Inferior parietal cortex (tissue), 1 donor: Measurements from ENCODE around the gene COIL.
A peak's percentile ranks its signal among the peaks of the same experiment; 100 is the strongest.
"Not testable (repeated sequence)": the region's sequence is repeated elsewhere in the genome, so short reads cannot be mapped to it uniquely, and the experiment has no call there.

Experiments used
- DNase-seq: peaks from one replicate; pipeline ENCODE4 v3.0.0-alpha.2; 2016; ENCODE audit errors: extremely low spot score

The COIL gene

DNA sequence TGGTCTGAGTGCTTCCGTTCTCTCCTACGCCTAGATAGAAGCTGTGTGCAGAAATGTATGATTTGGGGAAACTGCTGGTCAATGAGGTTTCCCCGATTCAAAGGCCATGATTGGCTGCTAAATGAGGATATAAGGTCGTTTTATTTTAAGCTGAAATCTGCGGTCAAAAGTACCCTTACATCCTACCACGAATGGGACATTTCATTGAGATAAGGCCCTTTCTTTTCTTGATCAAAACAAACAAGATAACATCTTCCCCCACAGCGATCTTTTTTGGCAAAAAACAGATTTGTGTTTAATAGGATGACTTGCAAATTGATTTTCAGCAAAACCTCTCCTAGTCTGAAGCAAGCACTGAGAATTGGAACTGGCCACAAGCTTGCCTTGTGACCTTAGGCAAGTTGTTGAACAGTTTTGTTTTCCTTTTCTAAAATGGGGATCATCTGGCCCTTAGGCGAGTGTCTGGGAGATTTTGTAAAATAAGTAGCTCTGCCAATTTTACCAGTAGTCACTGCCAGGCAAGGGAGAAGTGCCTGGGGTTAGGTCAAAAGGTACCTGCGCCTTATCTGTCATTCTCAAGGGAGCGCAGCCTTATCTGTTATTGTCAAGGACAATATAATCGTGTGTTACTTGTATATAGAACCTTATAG, 17.7 kb upstream of the COIL start:
- DNase-seq: peak; percentile 53

DNA sequence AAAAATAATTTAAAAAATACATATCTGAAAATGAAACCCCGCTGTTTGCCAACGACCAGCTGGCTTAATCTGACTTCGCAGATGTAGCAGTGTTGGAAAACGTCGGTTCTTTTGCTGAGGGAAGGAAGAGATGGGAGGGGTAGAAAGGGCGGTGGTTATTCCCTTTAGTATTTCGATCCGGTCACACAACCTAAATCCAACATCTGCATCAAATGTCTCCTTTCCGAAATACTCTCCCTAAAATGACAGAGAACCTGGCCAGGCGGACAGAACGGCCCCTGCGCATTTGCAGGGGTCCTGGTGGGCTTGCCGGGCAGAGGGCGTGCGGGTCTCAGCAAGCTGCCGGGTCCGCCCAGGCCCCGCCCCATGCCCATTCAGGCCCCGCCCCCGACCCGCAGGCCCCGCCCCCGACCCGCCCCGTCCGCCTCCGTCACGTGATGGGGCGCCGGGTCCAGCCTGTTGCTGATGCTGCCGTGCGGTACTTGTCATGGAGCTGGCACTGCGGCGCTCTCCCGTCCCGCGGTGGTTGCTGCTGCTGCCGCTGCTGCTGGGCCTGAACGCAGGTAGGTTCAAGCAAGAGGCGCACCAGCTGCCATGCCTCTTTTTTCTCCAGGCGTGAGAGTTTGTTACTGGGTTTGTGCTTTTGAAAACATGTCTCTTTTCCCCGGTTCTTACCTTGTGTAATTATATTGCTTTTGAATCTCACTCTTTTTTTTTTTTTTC, 17.0 kb upstream of the COIL start, which contains the start of gene SCPEP1:
Gene SCPEP1, plus strand, starts transcription at position 459 of the 723 bp plus-strand sequence. Its CDS starts 29 bp downstream, at position 488.
- DNase-seq: peak; percentile 70

DNA sequence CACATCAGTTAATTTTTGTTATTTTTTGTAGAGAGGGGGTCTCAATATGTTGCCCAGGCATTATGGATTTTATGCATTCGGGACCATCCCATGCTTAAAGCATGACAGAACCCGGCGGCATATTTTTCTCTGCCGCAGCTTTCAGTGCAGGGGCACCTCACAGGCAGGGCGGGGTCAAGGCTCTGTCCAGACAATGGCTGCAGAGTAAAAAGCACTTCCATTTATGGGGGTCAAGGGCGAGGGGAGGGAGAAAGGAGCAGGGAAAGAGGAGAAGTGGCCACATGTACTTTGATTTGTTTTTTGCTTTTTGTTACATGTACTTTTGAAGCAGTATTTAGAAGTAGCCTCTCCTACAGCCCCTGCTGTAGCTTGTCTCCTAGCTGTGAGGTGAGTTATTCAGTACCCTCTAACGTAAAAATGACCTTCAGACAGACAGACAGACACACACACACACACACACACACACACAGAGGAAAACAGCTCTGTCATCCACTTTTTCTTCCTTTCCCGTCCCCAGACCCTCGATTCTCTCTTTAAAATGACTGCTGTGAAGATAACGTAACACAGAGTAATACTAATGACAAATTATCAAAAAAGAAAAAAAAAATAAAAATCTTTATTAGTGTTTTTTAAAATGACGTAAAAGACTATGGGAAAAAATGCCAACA, 16.2 kb upstream of the COIL start:
- no peak for DNase-seq

DNA sequence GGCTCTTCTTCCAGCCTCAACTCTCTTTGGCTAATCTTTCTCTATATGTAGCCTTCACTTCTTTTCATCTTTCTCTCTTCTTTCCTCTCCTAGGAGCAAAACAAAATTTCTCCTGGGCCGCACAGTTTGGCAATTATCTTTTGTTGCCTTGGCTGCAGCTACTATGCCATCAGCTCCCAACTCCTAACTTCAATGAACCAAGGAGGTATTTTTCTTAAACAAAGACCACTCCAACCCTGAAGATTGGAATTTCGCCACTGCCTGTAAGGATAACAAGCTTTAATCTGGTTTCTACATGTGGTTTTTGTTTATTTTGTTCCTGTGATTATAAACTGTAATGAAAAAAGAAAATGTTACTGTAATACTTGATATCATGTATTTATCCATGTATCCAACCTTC, 14.8 kb upstream of the COIL start:
- DNase-seq: no peak

DNA sequence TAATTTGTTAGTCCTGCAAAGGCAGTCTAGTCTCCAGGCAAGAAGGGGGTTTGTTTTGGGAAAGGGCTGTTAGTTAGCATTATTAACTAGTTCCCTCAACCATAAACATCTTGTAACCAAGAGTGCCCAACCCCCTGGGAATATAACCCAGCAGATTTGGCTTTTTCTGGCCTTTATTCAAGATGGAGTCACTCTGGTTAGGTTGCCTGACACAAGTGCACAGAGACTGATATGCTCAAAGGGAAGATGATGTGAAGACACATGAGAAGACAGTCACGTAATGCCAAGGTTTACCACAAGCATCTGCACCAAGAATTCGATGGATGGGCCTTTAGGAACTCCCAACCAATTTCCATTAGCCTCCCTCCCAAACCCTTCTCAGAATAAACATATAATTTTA, 13.2 kb upstream of the COIL start:
- DNase-seq: no peak

DNA sequence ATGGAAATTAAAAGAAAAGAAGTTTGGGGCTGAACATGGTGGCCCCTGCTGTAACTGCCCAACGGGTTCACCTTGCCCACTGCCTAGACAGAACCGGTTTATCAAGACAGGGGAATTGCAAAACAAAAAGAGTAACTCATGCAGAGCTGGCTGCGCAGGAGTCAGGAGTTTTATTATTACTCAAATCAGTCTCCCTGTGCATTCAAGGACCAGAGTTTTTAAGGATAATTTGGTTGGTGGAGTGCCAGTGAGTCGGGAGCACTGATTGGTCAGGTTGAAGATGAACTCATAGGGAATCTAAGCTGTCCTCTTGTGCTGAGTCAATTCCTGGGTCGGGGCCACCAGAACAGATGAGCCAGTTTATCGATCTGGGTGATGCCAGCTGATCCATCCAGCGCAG, 12.7 kb upstream of the COIL start:
- DNase-seq: no peak

DNA sequence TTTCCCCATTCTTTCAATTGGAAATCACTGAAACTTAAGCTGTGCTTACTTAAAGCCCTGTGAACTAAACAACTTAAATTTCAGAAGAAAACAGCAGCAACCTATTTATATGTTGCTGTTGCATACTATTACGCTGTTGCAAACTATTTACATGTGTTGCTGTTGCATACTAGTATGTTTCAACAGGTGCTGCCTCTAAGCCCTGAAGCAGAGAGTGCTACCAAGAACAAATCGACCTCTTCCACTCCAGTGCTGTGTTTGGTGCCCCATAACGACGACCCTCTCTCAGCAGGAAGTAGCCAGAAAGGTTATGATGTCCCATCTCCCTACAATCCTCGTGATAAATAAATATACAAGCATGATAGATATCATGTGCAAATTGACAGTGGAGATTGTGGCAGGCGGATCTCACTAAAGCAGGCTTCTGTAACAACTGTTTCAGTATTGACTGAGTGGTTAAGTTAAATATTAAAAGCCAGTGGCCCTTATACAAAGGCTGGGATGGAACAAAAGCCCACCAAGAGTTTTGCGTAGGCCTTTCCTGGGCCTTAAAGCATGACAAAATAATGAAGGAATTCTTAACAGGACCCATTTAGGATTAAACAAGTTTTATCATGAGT, 11.4 kb upstream of the COIL start:
- DNase-seq: no peak

DNA sequence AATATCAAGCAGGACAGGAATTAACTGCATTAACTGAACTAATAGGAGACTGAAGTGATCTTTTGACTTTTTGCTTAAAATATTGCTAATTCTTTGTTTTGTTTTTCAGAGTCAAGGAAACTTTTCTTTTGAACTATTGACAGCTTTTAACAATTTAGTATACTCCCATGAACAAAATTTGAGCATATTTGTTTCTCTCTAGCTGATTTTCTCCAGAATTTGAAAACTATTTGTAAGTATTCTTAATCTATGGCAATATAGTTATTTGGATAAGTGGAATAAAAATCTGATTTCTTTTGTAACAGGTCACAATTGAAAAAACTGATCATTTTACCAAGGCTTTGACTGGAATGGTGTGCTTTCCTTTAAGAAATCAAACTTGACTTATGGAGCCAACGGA, 10.1 kb upstream of the COIL start:
- DNase-seq: no peak

DNA sequence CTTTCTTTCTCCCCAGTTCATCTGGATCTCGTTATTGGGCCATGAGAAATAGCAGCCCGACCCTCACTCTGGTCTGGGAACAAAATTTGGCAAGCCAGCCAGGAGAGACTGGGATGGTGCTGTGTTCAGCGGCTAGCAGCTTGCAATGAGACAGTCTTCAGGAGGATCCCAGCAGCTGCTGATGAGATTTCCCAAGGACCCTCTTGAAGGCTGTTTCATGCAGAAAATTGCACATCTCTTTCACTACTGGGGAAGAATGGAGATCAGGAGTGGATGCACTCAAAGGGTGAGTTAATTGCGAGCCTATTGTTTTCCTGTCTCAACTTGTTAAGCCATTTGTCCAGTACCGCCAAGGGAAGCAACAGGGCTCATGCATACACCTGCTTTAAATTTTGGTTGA, 5.5 kb upstream of the COIL start:
- DNase-seq: no peak

DNA sequence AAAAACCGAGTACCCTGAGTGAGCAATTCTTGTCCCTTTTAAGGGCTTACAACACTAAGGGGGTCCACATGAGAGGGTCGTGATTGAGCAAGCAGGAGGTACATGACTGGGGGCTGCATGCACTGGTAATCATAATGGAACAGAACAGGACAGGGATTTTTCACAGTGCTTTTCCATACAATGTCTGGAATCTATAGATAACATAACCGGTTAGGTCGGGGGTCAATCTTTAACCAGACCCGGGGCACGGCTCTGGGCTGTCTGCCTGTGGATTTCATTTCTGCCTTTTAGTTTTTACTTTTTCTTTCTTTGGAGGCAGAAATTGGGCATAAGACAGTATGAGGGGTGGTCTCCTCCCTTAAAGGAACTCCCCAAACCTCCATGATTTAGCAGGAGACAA, 4.8 kb upstream of the COIL start:
- not testable (repeated sequence) for DNase-seq

DNA sequence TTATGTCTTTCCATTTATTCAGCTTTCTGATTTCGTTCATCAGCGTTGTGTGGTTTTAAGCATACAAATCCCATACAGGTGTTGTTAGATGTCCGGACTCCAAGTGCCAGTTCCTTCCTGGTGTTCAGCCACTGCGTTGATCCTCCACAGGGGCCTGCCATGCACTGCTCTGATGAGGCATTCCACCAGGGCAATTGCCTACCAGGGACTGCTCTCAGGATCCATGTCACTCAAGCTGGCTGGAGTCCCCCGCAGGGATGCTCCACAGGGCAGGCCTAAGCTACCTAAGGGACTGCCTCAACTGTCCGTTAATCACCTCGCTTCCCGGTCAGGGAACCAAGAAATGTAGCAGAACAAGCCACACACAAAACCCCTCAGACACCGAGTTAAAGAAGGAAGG, 4.4 kb upstream of the COIL start:
- DNase-seq: not testable (repeated sequence)

DNA sequence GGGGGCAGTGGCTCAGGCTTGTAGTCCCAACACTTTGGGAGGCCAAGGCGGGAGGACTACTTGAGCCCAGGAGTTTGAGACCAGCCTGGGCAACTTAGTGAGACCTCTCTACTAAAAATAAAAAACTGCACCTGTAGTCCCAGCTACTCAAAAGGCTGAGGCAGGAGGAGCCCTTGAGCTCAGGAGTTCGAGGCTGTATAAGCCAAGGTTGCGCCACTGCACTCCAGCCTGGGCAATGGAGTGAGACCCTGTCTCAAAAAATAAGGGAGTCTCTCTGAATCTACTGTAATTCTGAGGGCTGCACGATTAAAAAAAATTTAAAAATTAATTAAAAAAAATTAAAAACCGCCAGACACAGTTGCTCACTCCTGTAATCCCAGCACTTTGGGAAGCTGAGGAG, 3.9 kb downstream of the COIL start:
- no peak for DNase-seq

DNA sequence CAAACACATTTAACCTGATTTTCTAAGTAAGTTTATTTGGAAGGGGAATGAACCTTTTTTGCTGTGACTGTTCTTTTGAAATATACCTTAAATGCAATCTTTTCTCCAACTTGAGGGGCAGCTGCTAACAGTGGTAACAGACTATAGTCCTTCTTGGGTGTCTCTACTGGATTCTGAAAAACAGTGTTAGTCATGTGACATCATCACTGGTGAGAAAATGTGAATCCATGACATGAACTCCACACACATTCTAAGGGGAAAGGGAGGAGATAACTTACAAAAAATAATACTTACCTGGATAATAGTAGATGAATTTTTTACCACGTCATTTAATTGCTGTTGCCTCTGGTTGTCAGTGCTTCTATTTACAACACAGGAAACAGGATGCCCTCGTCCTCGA, 11.3 kb downstream of the COIL start:
- DNase-seq: no peak

DNA sequence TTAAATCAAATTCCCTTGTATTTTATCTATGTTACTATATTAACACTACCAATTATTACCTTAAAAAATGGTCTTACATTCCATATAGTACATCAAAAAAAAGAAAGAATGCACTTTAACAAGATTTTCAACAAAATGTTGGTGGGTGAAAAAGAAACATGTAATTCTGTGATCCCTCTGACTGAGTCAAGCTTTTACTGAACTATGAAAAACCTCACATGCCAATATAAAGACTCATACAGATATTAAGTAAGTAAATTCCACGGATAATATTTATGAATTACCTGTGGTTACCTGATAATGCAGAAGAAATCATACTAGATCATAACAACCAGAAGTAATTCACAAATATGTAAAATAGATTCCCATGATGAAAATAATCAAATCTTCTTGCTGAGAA, 12.4 kb downstream of the COIL start:
- DNase-seq: no peak

DNA sequence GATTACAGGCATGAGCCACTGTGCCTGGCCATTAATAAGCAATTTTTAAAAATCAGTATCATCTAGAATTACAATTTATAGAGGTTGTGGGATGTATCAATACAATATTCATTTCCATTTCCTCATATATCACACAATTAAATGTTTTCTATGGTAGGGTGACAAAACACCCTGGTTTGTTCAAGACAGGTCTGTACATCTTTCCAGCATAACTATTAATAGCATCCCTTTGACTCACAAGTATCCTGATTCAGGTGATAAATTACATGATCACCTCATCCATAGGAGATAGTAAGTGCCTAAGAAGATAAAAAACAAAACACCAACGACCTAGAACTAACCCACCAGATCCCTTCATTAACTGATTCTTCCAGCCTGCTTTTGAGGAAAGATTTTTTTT, 13.1 kb downstream of the COIL start:
- no peak for DNase-seq

DNA sequence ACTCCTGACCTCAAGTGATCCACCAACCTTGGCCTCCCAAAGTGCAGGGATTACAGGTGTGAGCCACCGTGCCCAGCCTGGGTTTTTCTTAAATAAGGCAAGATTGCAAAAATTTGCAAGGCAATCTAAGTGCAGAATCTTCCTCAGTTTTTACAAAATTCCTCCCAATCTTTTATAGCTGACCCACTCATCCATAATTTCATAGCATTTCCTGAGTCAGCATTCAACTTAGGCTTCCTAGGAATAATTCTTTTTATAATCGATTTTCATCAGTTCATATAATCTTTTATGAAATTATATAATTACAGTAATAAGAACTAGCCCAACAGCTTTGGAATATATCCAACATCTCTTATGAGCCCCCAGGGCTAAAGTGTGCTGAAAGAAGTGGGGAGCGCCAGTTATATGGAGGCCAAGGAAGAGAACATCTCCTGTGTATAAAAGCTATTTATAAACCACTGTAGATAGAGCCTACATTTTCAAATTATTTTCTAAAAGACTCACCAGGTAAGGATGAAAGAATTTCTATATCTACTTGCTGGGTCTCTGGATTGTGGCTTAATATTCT, 14.8 kb downstream of the COIL start:
- DNase-seq: no peak

DNA sequence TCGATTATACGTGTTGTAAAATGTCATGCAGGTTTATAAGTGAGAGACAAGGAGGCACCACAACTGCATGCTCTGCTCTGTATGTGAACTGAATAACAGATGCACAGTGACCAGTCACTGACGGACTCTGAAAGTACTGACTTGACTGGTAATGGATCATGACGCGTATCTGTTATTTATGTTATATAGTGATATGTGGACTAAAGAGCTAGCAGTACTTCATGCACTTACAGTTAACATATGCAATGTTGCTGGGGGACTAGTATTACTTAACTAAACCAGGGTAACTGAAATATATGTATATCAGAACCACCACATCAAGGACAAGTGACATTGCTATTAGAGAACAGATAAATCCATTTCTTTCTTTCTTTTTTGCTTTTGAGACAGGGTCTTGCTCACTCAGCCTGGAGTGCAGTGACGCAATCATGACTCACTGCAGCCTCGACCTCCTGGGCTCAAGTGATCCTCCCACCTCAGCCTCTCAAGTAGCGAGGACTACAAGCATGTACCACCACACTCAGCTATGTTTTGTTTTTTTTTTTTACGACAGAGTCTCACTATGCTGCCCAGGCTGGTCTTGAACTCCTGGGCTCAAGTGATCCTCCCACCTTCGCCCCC, 17.2 kb downstream of the COIL start:
- no peak for DNase-seq

DNA sequence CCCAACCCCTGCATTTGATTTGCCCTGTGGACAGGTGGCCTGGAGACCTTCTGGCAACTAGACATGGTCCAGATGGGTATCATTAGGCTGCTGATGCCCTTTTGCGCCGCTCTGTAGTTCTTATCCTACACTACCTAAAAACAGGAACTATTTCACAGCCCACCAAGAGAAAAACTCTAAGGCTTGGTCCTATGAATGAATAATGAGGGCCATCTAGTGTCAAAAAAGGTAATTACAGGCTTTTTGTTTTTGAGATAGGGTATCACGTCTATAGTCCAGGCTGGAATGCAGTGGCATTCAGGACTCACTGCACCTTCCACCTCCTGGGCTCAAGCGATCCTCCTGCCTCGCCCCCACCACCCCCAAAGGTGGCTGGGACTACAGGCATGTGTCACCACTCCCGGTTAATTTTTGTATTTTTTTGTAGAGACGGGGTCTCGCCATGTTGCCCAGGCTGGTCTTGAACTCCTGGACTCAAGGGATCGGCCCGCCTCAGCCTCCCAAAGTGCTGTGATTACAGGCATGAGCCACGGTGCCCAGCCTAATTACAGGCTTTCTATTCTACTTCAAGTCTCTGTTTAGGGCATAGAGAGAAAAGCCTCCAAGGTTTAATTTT, 20.9 kb downstream of the COIL start:
- DNase-seq: peak; percentile 79

DNA sequence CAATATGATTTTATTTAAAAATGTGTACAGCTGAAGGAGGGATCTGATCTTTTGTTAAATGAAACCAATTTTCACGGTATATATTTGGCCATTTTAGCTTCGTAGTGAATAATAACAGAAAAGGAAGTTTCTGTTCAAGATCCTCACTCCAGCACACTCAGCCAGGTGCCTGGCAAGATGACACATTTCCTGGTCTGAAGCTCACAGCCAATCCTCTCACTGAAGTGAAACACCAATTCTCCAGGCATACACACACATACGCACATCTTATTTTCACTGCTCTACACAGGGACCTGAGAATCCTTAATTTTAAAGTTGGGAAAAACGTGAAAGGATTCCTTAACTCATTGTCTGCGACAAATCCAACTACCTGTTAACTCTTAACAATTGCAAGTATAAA, 22.6 kb downstream of the COIL start:
- not testable (repeated sequence) for DNase-seq

DNA sequence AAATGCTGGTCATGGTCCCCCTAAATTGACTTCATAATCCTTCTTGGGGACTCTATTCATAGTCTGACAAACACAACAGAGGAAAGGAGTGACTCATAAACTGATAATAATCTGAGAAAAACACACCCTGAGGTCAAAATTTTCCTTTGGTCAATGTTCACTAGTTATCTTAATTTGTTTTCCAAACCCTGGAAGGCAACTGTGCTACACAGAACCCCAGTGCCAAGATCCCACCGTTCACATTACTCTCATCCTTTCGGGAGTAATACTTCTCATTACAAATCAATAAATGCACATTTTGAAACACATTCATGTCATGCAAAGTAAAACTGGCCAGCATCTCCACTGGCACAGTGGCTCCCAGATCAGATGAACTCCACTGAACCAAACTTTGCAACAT, 23.2 kb downstream of the COIL start:
- no peak for DNase-seq

DNA sequence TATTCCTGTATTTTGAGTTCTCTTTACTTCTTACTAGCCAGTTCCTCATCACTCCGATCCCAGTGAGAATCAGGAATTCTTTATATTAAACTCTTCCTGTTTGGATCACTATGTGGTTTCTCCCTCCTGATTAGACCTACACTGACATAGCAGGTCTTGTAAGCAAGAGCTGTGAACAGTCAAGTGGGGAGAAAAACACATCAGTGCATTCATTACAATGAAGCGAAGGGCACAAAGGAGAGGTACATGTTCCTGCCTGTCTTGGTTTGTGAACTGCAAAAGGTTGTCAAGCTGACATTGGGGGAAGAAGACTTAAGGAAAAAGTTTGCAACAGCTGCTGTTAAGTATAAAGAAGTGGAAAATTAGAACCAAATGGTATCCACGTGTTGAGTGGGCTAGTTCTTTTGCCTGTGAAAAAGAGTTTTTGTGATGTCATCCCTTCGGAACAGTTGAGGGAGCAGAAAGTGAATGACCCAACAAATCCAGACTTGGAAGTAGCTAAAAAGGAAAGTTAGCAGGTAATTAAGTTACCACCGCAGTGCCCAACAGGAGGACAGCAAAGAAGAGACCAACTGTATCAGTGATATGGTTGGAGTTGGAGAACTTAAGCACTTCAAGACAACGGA, 24.0 kb downstream of the COIL start:
- DNase-seq: no peak
